ENCODE results near the gene LGALS1. TPM values are rescaled to one million over a fixed set of nuclear protein-coding genes. Genes with fewer than 3 reads are reported as not detected.
"Not testable (repeated sequence)": the region's sequence is repeated elsewhere in the genome, so short reads cannot be mapped to it uniquely, and the experiment has no call there.

Gene LGALS1
- polyA plus RNA-seq, 10 donors = 1,423 to 2,007 (median 1,545) TPM

DNA sequence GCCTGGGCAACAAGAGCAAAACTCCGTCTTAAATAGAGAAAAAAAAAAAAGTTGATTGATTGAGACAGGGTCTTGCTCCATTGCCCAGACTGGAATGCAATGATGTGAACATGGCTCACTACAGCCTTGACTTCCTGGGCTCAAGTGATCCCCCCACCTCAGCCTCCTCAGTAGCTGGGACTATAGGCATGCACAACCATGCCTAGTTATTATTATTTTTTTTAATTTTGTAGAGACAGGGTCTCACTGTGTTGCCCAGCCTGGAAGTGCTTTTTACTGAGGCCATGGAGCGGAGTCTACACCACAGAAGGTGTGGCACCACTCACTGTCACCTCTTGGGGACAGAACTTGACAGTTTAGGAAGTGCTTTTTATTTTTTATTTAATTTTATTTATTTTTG is 39.2 kb downstream of the LGALS1 start:
- DNase-seq = no peak

DNA sequence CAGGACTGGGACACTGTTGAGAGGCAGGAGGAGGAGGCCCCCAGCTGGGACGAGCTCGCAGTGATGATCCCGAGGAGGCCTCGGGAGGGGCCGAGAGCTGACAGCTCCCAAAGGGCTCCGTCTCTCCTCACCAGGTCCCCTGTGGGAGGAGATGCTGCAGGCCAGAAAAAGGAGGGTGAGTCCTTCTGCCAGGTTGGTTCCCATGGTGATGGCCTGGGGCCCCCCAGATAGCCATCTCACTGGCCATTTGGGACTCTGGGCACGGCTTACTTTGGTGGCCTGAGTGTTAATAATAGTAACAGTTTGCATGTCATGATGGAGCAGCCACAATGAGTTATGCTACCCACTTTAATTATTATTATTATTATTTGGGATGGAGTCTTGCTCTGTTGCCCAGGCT is 40.3 kb downstream of the LGALS1 start:
- no peak for DNase-seq

DNA sequence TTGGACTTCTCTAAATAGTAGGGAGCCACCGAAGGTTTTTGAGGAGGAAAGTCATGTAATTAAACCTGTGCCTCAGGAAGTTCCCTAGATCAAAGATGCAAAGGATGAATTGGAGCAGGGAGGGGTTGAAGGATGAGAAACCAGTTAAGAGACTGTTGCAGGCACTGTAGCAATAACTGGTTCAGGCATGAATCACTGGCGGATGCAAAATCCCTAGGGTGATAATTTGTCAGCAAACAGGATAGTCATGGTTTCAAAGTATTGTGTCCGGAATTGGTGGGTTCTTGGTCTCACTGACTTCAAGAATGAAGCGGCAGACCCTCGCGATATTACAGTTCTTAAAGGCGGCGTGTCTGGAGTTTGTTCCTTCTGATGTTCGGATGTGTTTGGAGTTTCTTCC is 41.3 kb downstream of the LGALS1 start:
- DNase-seq = no peak

DNA sequence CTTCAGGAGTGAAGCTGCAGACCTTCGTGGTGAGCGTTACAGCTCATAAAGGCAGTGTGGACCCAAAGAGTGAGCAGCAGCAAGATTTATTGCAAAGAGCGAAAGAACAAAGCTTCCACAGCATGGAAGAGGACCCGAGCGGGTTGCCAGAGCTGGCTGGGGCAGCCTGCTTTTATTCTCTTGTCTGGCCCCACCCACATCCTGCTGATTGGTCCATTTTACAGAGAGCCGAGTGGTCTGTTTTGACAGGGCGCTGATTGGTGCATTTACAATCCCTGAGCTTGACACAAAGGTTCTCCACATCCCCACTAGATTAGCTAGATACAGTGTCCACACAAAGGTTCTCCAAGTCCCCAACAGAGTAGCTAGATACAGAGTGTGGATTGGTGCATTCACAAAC is 41.8 kb downstream of the LGALS1 start:
- not testable (repeated sequence) for DNase-seq

DNA sequence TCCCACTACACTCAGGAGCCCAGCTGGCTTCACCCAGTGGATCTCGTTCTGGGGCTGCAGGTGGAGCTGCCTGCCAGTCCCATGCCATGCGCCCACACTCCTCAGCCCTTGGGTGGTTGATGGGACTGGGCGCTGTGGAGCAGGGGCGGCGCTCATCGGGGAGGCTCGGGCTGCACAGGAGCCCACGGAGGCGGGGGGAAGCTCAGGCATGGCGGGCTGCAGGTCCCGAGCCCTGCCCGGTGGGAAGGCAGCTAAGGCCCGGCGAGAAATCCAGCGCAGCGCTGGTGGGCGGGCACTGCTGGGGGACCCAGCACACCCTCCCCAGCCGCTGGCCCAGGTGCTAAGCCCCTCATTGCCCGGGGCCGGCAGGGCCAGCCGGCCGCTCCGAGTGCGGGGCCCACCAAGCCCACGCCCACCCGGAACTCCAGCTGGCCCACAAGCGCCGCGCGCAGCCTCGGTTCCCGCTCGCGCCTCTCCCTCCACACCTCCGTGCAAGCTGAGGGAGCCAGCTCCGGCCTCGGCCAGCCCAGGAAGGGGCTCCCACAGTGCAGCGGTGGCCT is 42.4 kb downstream of the LGALS1 start:
- not testable (repeated sequence) for DNase-seq

DNA sequence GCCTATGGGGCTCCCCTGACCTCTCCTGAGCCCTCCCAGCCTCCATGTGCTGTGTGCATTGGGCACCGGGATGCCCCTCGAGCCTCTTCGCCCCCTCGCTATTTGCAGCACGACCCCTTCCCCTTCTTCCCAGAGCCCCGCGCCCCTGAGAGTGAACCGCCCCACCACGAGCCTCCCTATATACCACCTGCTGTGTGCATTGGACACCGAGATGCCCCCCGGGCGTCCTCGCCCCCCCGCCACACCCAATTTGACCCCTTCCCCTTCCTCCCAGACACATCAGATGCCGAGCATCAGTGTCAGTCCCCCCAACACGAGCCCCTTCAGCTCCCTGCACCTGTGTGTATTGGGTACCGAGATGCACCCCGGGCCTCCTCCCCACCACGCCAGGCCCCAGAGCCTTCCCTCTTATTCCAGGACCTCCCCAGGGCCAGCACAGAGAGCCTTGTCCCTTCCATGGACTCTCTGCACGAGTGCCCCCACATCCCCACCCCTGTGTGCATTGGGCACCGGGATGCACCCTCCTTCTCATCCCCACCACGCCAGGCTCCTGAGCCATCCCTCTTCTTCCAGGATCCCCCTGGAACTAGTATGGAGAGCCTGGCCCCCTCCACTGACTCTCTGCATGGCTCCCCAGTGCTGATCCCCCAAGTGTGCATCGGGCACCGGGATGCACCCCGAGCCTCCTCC is 50.3 kb downstream of the LGALS1 start:
- no peak for DNase-seq

DNA sequence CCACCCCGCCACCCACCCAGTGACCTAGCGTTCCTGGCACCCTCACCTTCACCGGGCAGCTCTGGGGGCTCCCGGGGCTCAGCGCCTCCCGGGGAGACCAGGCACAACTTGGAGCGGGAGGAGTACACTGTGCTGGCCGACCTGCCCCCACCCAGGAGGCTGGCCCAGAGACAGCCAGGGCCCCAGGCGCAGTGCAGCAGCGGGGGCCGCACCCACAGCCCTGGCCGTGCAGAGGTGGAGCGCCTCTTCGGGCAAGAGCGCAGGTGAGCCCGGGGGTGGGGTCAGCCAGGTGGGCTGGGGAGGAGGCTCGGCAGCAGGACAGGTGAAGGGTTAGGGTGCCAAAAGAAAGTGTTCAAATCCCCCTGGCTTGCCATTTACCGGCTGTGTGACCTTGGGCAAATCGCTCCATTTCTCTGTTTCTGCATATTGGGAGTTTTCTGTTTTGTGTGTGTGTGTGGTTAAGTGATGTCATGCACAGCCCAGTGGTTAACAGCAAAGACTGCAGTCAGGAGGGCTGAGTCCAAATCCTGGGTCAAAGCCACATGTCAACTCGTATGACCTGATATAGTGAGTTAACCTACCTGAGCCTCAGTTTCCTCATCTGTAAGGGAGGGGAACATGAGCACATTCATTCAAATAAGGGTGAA is 50.9 kb downstream of the LGALS1 start:
- no peak for DNase-seq

DNA sequence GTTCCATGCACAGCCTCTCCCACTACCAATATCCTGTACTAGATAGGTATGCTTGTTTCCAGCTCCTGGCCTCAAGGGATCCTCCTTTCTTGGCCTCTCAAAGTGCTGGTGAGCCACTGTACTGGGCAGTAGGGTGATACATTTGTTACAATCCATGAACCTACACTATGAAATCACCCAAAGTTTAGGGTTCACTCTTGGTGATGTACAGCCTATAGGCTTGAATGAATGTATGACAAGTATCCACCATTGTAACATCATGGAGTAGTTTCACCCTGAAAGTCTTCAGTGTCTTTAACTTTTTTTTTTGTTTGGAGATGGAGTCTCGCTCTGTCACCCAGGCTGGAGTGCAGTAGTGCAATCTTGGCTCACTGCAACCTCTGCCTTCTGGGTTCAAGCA is 53.2 kb downstream of the LGALS1 start:
- peak in 1 of 3 donors; percentile 42 for DNase-seq

Other genes with a start within 250 kb of the LGALS1 start
- gene ELFN2, start 248.2 kb upstream of the LGALS1 start, polyA plus RNA-seq (ENCODE audit: insufficient read length in 10 of 10) = 1 to 10 TPM in 9 of 10 donors, under 1 TPM in 1; 0.70 to 3.3 (median 1.3) TPM
- 1 to 10 TPM; 4.2 to 9.6 (median 6.1) TPM for gene MFNG, start 189.3 kb upstream of the LGALS1 start, polyA plus RNA-seq (ENCODE audit: insufficient read length in 10 of 10)
- gene CARD10, start 156.2 kb upstream of the LGALS1 start, polyA plus RNA-seq (ENCODE audit: insufficient read length in 10 of 10) = 10 to 100 TPM in 8 of 10 donors, 1 to 10 TPM in 2; 8.8 to 19.1 (median 12.6) TPM
- gene CDC42EP1, start 115.2 kb upstream of the LGALS1 start, polyA plus RNA-seq (ENCODE audit: insufficient read length in 10 of 10) = 10 to 100 TPM; 27.1 to 48.6 (median 36.9) TPM
- gene LGALS2, start 95.5 kb upstream of the LGALS1 start, polyA plus RNA-seq (ENCODE audit: insufficient read length in 10 of 10) = 1 to 10 TPM in 2 of 10 donors, under 1 TPM in 5, not detected in 3; 0.34 to 1.3 (median 0.50) TPM
- gene GGA1, start 66.8 kb upstream of the LGALS1 start, polyA plus RNA-seq (ENCODE audit: insufficient read length in 10 of 10) = 10 to 100 TPM; 27.6 to 49.1 (median 34.4) TPM
- gene SH3BP1, start 36.0 kb upstream of the LGALS1 start, polyA plus RNA-seq (ENCODE audit: insufficient read length in 10 of 10) = 10 to 100 TPM in 6 of 10 donors, 1 to 10 TPM in 4; 5.9 to 13.3 (median 10.3) TPM
- gene PDXP, start 16.9 kb upstream of the LGALS1 start, polyA plus RNA-seq (ENCODE audit: insufficient read length in 10 of 10) = 10 to 100 TPM; 14.7 to 19.0 (median 15.3) TPM
- gene NOL12, start 10.7 kb downstream of the LGALS1 start, polyA plus RNA-seq (ENCODE audit: insufficient read length in 10 of 10) = 10 to 100 TPM; 12.4 to 22.4 (median 13.9) TPM
- gene TRIOBP, start 21.4 kb downstream of the LGALS1 start, polyA plus RNA-seq (ENCODE audit: insufficient read length in 10 of 10) = 10 to 100 TPM; 33.4 to 61.8 (median 43.9) TPM
- 1 to 10 TPM; 3.2 to 7.0 (median 5.8) TPM for gene GCAT, start 132.3 kb downstream of the LGALS1 start, polyA plus RNA-seq (ENCODE audit: insufficient read length in 10 of 10)
- gene GALR3, start 147.7 kb downstream of the LGALS1 start, polyA plus RNA-seq (ENCODE audit: insufficient read length in 10 of 10) = under 1 TPM in 1 of 10 donors, not detected in 9; 0.11 TPM
- 10 to 100 TPM in 9 of 10 donors, 1 to 10 TPM in 1; 8.6 to 13.0 (median 10.9) TPM for gene ANKRD54, start 168.7 kb downstream of the LGALS1 start, polyA plus RNA-seq (ENCODE audit: insufficient read length in 10 of 10)
- gene EIF3L, start 173.8 kb downstream of the LGALS1 start, polyA plus RNA-seq (ENCODE audit: insufficient read length in 10 of 10) = 1,000 to 10,000 TPM; 1,067 to 1,479 (median 1,268) TPM
- gene MICALL1, start 230.7 kb downstream of the LGALS1 start, polyA plus RNA-seq (ENCODE audit: insufficient read length in 10 of 10) = 10 to 100 TPM; 29.0 to 60.0 (median 42.2) TPM

Data from muscle of back (tissue), 11 donors.